Measurements from ENCODE around the gene RNF149. TPM values are rescaled to one million over a fixed set of nuclear protein-coding genes. Genes with fewer than 3 reads are reported as not detected.

Gene RNF149
- total RNA-seq, 1 experiment from 2014 or later: 2.0 TPM

DNA sequence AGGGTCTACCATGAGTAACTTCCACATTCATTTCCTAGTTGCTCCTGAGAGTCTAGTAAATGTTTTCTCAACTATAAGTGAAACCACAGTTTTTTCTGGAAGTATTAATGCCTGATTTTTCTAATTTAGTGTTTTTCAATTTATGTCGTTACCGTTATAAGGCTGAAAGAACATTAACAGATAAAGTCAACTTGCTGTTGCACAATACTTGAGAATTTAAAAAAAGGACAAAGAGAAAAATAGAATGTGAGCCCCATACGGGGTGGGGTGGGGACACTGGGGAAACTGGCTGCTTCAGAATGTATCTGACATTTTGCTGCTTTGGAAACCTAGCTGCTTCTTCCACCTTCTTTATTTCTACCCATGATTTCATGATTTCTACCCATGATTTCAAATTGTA is 29.6 kb downstream of the RNF149 start:
- Histone ChIP-seq H2AFZ (ENCODE audit: low read length) (no peak overlapping the region), H3K4me1 (ENCODE audit: low read length) (no peaks in the 10 kb centered on the region), H3K9me3 (ENCODE audit: low read length) (no peaks in the 10 kb centered on the region), H3K4me3 (ENCODE audit: low read length) (no peak overlapping the region), H3K9ac (ENCODE audit: low read length) (no peak overlapping the region), H3K27me3 (ENCODE audit: low read length) (no peaks in the 10 kb centered on the region), H3K4me2 (ENCODE audit: low read depth, low read length, poor library complexity, severe bottlenecking) (no peak overlapping the region), H3K79me2 (ENCODE audit: low read length) (no peaks in the 10 kb centered on the region), H3K27ac (ENCODE audit: low read length) (no peak overlapping the region), H4K20me1 (ENCODE audit: insufficient read depth, low read depth, low read length) (no peaks in the 10 kb centered on the region), H3K36me3 (ENCODE audit: insufficient read depth, low read length) (no peaks in the 10 kb centered on the region), H3K9me2 (replicated peaks; ENCODE audit: insufficient read depth, low read length) (no peaks in the 10 kb centered on the region)
- no peak for DNase-seq

DNA sequence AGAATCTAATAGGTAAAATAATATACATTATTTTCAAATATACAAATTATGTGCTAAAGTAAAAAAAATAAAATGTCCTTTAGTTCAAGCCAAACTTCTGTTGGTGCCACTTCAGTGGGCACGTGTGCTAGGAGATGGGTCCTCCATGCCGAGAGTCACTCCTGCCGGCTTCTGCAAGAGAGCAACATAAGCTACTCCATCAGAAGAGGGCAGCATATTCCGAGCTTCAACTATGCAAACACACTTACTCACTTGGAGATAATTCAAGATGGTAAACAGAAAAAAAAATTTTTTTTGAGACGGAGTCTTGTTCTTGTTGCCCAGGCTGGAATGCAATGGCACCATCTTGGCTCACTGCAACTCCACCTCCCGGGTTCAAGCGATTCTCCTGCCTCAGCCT is 31.4 kb downstream of the RNF149 start:
- no peaks in the 10 kb centered on the region for H3K79me2 ChIP-seq (ENCODE audit: low read length)
- H3K4me1 ChIP-seq (ENCODE audit: low read length): no peaks in the 10 kb centered on the region
- H4K20me1 ChIP-seq (ENCODE audit: insufficient read depth, low read depth, low read length): no peaks in the 10 kb centered on the region
- H3K4me3 ChIP-seq (ENCODE audit: low read length): no peak overlapping the region
- no peak overlapping the region for H3K27ac ChIP-seq (ENCODE audit: low read length)
- DNase-seq: no peak
- no peak overlapping the region for H3K9ac ChIP-seq (ENCODE audit: low read length)
- no peak overlapping the region for H2AFZ ChIP-seq (ENCODE audit: low read length)
- H3K4me2 ChIP-seq (ENCODE audit: low read depth, low read length, poor library complexity, severe bottlenecking): no peak overlapping the region
- no peaks in the 10 kb centered on the region for H3K9me2 ChIP-seq (replicated peaks; ENCODE audit: insufficient read depth, low read length)
- no peaks in the 10 kb centered on the region for H3K9me3 ChIP-seq (ENCODE audit: low read length)
- no peaks in the 10 kb centered on the region for H3K27me3 ChIP-seq (ENCODE audit: low read length)
- no peaks in the 10 kb centered on the region for H3K36me3 ChIP-seq (ENCODE audit: insufficient read depth, low read length)

DNA sequence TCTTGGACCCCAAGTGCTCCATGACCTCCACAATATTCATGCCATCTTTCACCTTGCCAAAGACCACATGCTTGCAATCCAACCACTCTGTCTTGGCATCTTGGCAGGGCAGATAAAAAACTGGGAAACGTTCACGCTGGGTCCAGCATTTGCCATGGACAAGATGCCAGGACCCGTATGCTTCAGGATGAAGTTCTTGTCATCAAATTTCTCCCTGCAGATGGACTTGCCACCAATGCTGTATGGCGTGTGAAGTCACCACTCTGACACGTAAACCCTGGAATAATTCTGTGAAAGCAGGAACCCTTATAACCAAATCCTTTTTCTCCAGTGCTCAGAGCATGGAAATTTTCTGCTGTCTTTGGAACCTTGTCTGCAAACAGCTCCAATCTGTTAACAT is 34.4 kb downstream of the RNF149 start:
- no peak for DNase-seq
- Histone ChIP-seq H3K79me2 (ENCODE audit: low read length) (no peaks in the 10 kb centered on the region), H3K4me1 (ENCODE audit: low read length) (no peaks in the 10 kb centered on the region), H3K27ac (ENCODE audit: low read length) (no peak overlapping the region), H3K4me3 (ENCODE audit: low read length) (no peak overlapping the region), H3K4me2 (ENCODE audit: low read depth, low read length, poor library complexity, severe bottlenecking) (no peak overlapping the region), H3K27me3 (ENCODE audit: low read length) (no peaks in the 10 kb centered on the region), H3K36me3 (ENCODE audit: insufficient read depth, low read length) (peaks cover 9% of the 10 kb centered on the region; the same call in 1 of the 2 replicates), H2AFZ (ENCODE audit: low read length) (no peak overlapping the region), H3K9me2 (replicated peaks; ENCODE audit: insufficient read depth, low read length) (no peaks in the 10 kb centered on the region), H3K9ac (ENCODE audit: low read length) (no peak overlapping the region), H4K20me1 (ENCODE audit: insufficient read depth, low read depth, low read length) (no peaks in the 10 kb centered on the region), H3K9me3 (ENCODE audit: low read length) (no peaks in the 10 kb centered on the region)

DNA sequence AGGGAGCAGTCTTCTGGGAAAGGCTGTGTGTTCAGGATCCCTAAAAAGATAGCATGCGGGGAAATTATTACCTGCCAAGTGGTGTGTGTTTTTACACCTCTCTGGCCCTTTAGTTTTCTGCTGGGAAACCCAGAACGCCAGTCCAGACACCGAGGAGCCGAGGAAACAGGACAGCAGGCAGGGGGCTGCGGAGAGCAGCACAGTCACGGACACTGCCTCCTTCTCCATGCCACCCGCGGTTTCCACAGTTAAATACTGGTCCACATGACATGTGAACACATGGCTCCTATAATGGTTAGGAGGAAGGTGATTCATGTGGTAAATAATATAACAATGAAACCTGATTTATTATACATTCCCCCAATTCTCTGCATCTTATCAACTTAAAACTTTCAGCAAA is 35.4 kb downstream of the RNF149 start:
- no peaks in the 10 kb centered on the region for H3K9me2 ChIP-seq (replicated peaks; ENCODE audit: insufficient read depth, low read length)
- no peaks in the 10 kb centered on the region for H3K4me1 ChIP-seq (ENCODE audit: low read length)
- no peaks in the 10 kb centered on the region for H3K79me2 ChIP-seq (ENCODE audit: low read length)
- no peak overlapping the region for H3K9ac ChIP-seq (ENCODE audit: low read length)
- no peaks in the 10 kb centered on the region for H3K9me3 ChIP-seq (ENCODE audit: low read length)
- no peak overlapping the region for H3K4me3 ChIP-seq (ENCODE audit: low read length)
- no peak overlapping the region for H3K4me2 ChIP-seq (ENCODE audit: low read depth, low read length, poor library complexity, severe bottlenecking)
- DNase-seq: no peak
- H2AFZ ChIP-seq (ENCODE audit: low read length): no peak overlapping the region
- peaks cover 13% of the 10 kb centered on the region; the same call in 1 of the 2 replicates for H3K36me3 ChIP-seq (ENCODE audit: insufficient read depth, low read length)
- H4K20me1 ChIP-seq (ENCODE audit: insufficient read depth, low read depth, low read length): no peaks in the 10 kb centered on the region
- H3K27ac ChIP-seq (ENCODE audit: low read length): no peak overlapping the region
- no peaks in the 10 kb centered on the region for H3K27me3 ChIP-seq (ENCODE audit: low read length)

DNA sequence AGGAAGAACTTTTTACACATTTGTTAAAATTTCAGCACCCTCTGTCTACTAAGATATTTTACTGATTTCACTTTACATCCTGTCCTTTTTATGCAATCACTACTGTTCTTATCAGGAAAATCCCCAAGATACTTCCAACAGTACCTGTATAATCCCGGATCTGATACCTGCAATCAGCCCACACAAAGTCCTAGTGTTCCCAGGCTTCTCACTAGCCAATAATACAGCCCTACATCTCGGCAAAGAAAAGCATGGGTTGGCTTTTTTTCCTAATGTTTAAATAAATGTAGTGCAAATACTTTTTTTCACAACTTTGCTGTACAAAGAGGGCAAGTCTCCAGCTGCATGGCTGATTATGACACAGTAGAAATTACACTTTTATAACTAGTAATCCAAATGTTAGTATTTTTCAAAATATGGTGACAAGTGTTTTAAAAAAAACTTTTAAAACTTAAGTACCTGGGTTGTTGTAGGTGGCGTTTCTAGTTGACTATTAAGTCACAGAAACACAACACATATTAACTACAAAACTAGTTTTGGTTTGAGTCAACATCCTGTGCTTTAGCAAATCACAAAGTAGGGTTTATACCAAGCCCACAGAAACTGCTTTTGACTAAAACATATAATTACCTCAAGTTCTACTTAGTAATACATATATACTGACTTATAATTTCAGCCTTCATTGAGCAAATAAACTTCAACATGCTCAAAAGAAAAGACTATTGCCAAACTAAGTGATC is 36.3 kb downstream of the RNF149 start:
- no peaks in the 10 kb centered on the region for H3K27me3 ChIP-seq (ENCODE audit: low read length)
- H3K9me2 ChIP-seq (replicated peaks; ENCODE audit: insufficient read depth, low read length): no peaks in the 10 kb centered on the region
- H3K4me2 ChIP-seq (ENCODE audit: low read depth, low read length, poor library complexity, severe bottlenecking): no peak overlapping the region
- H4K20me1 ChIP-seq (ENCODE audit: insufficient read depth, low read depth, low read length): no peaks in the 10 kb centered on the region
- H3K27ac ChIP-seq (ENCODE audit: low read length): no peak overlapping the region
- H3K36me3 ChIP-seq (ENCODE audit: insufficient read depth, low read length): peaks cover 22% of the 10 kb centered on the region; the same call in 1 of the 2 replicates
- H3K79me2 ChIP-seq (ENCODE audit: low read length): no peaks in the 10 kb centered on the region
- H3K4me1 ChIP-seq (ENCODE audit: low read length): no peaks in the 10 kb centered on the region
- H3K9me3 ChIP-seq (ENCODE audit: low read length): no peaks in the 10 kb centered on the region
- H3K9ac ChIP-seq (ENCODE audit: low read length): no peak overlapping the region
- H3K4me3 ChIP-seq (ENCODE audit: low read length): no peak overlapping the region
- H2AFZ ChIP-seq (ENCODE audit: low read length): no peak overlapping the region
- DNase-seq: no peak

DNA sequence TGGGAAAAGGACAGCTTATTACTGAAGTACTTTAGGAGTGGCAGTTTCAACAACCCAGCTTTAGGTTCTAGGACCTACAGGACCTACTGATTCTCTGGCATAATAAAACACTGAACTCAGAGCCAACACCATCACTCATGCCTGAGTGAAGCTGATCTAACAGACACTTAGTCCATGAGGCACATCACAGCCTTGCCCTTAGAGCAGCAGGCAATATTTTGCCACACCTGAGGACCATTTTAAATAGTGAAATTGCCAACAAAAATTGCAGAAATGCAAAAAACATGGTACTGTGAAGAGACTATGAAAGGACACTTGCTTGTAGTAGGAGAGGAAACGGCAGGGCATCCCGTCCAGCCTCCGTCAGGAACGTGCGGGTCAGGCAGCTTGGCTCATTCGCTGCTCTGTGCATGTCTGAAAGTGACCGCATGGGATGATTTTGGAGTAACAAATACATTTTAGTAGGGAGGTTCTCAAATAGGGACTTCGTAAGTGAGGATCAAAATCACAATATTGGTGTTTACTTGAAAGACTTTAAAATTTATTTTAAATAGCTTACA is 37.7 kb downstream of the RNF149 start:
- Histone ChIP-seq H3K4me1 (ENCODE audit: low read length) (peaks cover 4% of the 10 kb centered on the region), H3K79me2 (ENCODE audit: low read length) (peaks cover 8% of the 10 kb centered on the region; the same call in 1 of the 2 replicates), H3K4me2 (ENCODE audit: low read depth, low read length, poor library complexity, severe bottlenecking) (no peak overlapping the region), H3K9me2 (replicated peaks; ENCODE audit: insufficient read depth, low read length) (no peaks in the 10 kb centered on the region), H3K36me3 (ENCODE audit: insufficient read depth, low read length) (peaks cover 30% of the 10 kb centered on the region; the same call in 1 of the 2 replicates), H3K9me3 (ENCODE audit: low read length) (no peaks in the 10 kb centered on the region), H2AFZ (ENCODE audit: low read length) (no peak overlapping the region), H3K9ac (ENCODE audit: low read length) (no peak overlapping the region), H3K27me3 (ENCODE audit: low read length) (no peaks in the 10 kb centered on the region), H3K27ac (ENCODE audit: low read length) (no peak overlapping the region), H4K20me1 (ENCODE audit: insufficient read depth, low read depth, low read length) (no peaks in the 10 kb centered on the region), H3K4me3 (ENCODE audit: low read length) (no peak overlapping the region)
- no peak for DNase-seq

DNA sequence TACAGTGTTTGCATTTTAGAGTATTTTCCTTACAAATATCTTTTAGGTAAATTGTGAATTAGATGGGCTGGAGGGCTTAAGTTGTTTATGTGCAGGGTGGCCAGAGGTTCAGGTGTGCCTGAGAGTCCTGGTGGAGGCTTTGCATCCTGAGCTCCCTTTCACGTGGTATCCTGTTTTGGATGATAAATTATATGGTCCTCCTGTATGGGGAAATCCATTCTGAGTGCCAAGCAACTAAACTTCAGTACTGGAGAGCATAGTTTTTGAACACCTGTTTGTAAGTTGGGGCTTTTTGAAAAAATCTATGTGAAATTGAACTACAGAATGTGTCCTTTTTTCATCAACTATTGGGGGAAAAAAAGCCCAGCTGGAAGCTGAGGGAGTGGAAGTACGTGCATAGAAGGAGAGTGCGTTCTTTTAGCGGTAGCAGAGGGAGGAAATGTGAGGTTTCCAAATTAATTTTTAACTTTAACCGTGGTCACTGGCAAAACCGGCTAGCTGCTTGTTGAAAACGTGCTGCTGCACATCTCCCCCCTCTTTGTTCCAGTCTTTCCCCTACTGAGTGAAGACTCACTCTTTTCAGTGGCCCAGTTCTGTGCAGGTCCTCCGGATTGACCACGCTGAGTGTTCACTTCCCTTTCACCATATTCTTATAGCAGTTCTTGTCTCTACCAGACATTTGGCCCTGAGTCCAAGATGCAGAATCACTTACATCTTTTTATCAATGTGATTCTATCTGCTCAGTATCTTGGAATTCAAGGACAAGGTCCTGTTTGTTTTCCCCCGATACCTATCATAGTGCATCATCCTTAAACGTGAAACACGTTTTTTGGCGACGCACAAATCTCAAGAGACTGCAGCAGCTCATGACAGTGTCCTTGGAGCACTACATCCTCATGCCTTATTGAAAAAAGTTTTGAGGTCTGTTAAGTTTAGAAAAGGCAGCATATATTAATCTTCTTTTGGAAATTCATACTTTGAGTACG is 40.5 kb downstream of the RNF149 start:
- H3K9me3 ChIP-seq (ENCODE audit: low read length): no peaks in the 10 kb centered on the region

More for the DNA sequence above, 40.5 kb downstream of the RNF149 start:
- no peak overlapping the region for H2AFZ ChIP-seq (ENCODE audit: low read length)
- no peak overlapping the region for H3K4me2 ChIP-seq (ENCODE audit: low read depth, low read length, poor library complexity, severe bottlenecking)
- DNase-seq: no peak
- peaks cover 10% of the 10 kb centered on the region for H3K4me1 ChIP-seq (ENCODE audit: low read length)
- H3K9me2 ChIP-seq (replicated peaks; ENCODE audit: insufficient read depth, low read length): no peaks in the 10 kb centered on the region
- no peaks in the 10 kb centered on the region for H4K20me1 ChIP-seq (ENCODE audit: insufficient read depth, low read depth, low read length)
- no peak overlapping the region for H3K27ac ChIP-seq (ENCODE audit: low read length)
- peaks cover 8% of the 10 kb centered on the region; the same call in 1 of the 2 replicates for H3K79me2 ChIP-seq (ENCODE audit: low read length)
- no peak overlapping the region for H3K9ac ChIP-seq (ENCODE audit: low read length)
- H3K36me3 ChIP-seq (ENCODE audit: insufficient read depth, low read length): peaks cover 46% of the 10 kb centered on the region; the same call in 1 of the 2 replicates
- no peak overlapping the region for H3K4me3 ChIP-seq (ENCODE audit: low read length)
- no peaks in the 10 kb centered on the region for H3K27me3 ChIP-seq (ENCODE audit: low read length)

Data from Karpas-422 (cell line).